ENCODE data around the gene ALX4. TPM values are rescaled to one million over a fixed set of nuclear protein-coding genes. Genes with fewer than 3 reads are reported as not detected.

Gene ALX4
- total and polyA plus RNA-seq, 2 donors (not counting 1 experiment from before 2014, with no cell fraction given), result not detected

DNA sequence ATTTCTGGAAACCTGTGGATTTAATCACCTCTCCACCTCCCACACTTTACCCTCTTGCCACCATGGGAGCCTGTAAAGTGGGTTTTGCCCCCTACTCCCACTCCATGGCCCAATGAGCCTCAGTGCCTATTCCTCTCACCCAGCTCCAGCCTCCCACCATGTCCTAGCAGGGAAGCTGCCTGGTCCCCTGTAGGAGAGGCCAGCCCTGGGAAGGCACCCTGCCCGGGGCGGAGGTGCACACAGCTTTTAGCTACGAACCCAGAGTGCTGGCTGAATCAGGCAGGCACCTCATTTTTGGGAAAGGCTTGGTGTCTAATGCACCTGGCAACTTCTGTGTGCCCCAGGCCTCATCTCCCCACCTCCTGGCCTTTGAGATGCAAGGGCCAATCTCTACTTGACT lies 35.8 kb upstream of the ALX4 start:
- CTCF ChIA-PET, result no interaction called here
- Histone ChIP-seq H3K36me3 (replicated peaks in 1 of 2; ENCODE audit: control extremely low read depth in 1 of 2, control insufficient read depth in 1 of 2, extremely low read depth in 1 of 2, insufficient read depth in 2 of 2, low read length in 1 of 2) (no peaks in the 10 kb centered on the region), H3K27ac (ENCODE audit: low read length in 2 of 2) (no peak overlapping the region), H3K4me3 (ENCODE audit: control extremely low read depth in 1 of 5, extremely low read depth in 1 of 5, insufficient read depth in 1 of 5, low read depth in 2 of 5, low read length in 4 of 5) (no peak overlapping the region), H3K27me3 (replicated peaks in 1 of 4; ENCODE audit: control extremely low read depth in 1 of 4, control insufficient read depth in 3 of 4, insufficient read depth in 4 of 4, low read length in 3 of 4) (peaks cover 0 to 4% (median 0%) of the 10 kb centered on the region in 4 experiments), H4K20me1 (ENCODE audit: control insufficient read depth, insufficient read depth, low read length, poor library complexity, severe bottlenecking) (no peaks in the 10 kb centered on the region), H3K4me2 (replicated peaks; ENCODE audit: low read depth, low read length, poor library complexity, severe bottlenecking) (no peak overlapping the region), H2AFZ (ENCODE audit: insufficient read depth, low read depth, low read length, poor library complexity, severe bottlenecking) (no peak overlapping the region), H3K9ac (ENCODE audit: low read length) (no peak overlapping the region), H3K4me1 (ENCODE audit: control insufficient read depth in 2 of 2, insufficient read depth in 2 of 2, low read length in 2 of 2) (peaks cover 6 to 16% of the 10 kb centered on the region in 2 donors), H3K79me2 (ENCODE audit: control insufficient read depth, insufficient read depth, low read length) (no peaks in the 10 kb centered on the region), H3K9me3 (ENCODE audit: control extremely low read depth in 1 of 3, control insufficient read depth in 2 of 3, insufficient read depth in 1 of 3, low read length in 2 of 3) (peaks cover 0 to 6% (median 0%) of the 10 kb centered on the region in 3 donors)
- TF ChIP-seq CTCF (IDR thresholded peaks at IDR 0.05) (no peak), EZH2 (IDR thresholded peaks at IDR 0.05; ENCODE audit: borderline replicate concordance, insufficient read depth, low read depth, low read length, poor library complexity, severe bottlenecking) (no peak)
- intact Hi-C loops (cut with micrococcal nuclease), result no loop called here
- H3K27ac Mint-ChIP-seq, result no peak overlapping the region
- peaks cover 22% of the 10 kb centered on the region for H3K4me1 Mint-ChIP-seq
- H3K9me3 Mint-ChIP-seq (ENCODE audit: insufficient read depth), result no peaks in the 10 kb centered on the region
- POLR2A ChIA-PET, result no interaction called here
- 97% methylated on average over 3 of the region's 3 CpGs for WGBS (ENCODE audit: insufficient coverage)
- no peak for DNase-seq
- no peak overlapping the region for H3K4me3 Mint-ChIP-seq
- peaks cover 22% of the 10 kb centered on the region for H3K27me3 Mint-ChIP-seq
- ATAC-seq (ENCODE audit: low read depth), result no peak

- no peak for ATAC-seq (ENCODE audit: low read depth)
- TF ChIP-seq CTCF (IDR thresholded peaks at IDR 0.05) (no peak), EZH2 (IDR thresholded peaks at IDR 0.05; ENCODE audit: borderline replicate concordance, insufficient read depth, low read depth, low read length, poor library complexity, severe bottlenecking) (no peak)
- peaks cover 16% of the 10 kb centered on the region for H3K4me1 Mint-ChIP-seq
- Histone ChIP-seq H3K9me3 (ENCODE audit: control extremely low read depth in 1 of 3, control insufficient read depth in 2 of 3, insufficient read depth in 1 of 3, low read length in 2 of 3) (no peaks in the 10 kb centered on the region), H3K27me3 (replicated peaks in 1 of 4; ENCODE audit: control extremely low read depth in 1 of 4, control insufficient read depth in 3 of 4, insufficient read depth in 4 of 4, low read length in 3 of 4) (peaks cover 0 to 4% (median 0%) of the 10 kb centered on the region in 4 experiments), H2AFZ (ENCODE audit: insufficient read depth, low read depth, low read length, poor library complexity, severe bottlenecking) (no peak overlapping the region), H3K4me1 (ENCODE audit: control insufficient read depth in 2 of 2, insufficient read depth in 2 of 2, low read length in 2 of 2) (peaks cover 0 to 8% of the 10 kb centered on the region in 2 donors), H4K20me1 (ENCODE audit: control insufficient read depth, insufficient read depth, low read length, poor library complexity, severe bottlenecking) (no peaks in the 10 kb centered on the region), H3K27ac (ENCODE audit: low read length in 2 of 2) (no peak overlapping the region), H3K4me3 (ENCODE audit: control extremely low read depth in 1 of 5, extremely low read depth in 1 of 5, insufficient read depth in 1 of 5, low read depth in 2 of 5, low read length in 4 of 5) (no peak overlapping the region), H3K9ac (ENCODE audit: low read length) (no peak overlapping the region), H3K36me3 (replicated peaks in 1 of 2; ENCODE audit: control extremely low read depth in 1 of 2, control insufficient read depth in 1 of 2, extremely low read depth in 1 of 2, insufficient read depth in 2 of 2, low read length in 1 of 2) (no peaks in the 10 kb centered on the region), H3K79me2 (ENCODE audit: control insufficient read depth, insufficient read depth, low read length) (no peaks in the 10 kb centered on the region), H3K4me2 (replicated peaks; ENCODE audit: low read depth, low read length, poor library complexity, severe bottlenecking) (no peak overlapping the region)
- H3K9me3 Mint-ChIP-seq (ENCODE audit: insufficient read depth), result no peaks in the 10 kb centered on the region
- H3K4me3 Mint-ChIP-seq, result no peak overlapping the region
- intact Hi-C loops (cut with micrococcal nuclease), result no loop called here
- ChIA-PET POLR2A (no interaction called here), CTCF (no interaction called here)
- H3K27ac Mint-ChIP-seq, result no peak overlapping the region
- no peak for DNase-seq
- WGBS (ENCODE audit: insufficient coverage), result 100% methylated on average over 3 of the region's 5 CpGs
- peaks cover 22% of the 10 kb centered on the region for H3K27me3 Mint-ChIP-seq
Observed at GRCh38 chr11:44344921-44345320, 35.0 kb upstream of the ALX4 start.
